ENCODE measurements around the gene SETBP1.

GRCh38 chr18:44789710-44790109 lies 109.0 kb downstream of the SETBP1 start:
- TF ChIP-seq CTCF (IDR thresholded peaks at IDR 0.05; ENCODE audit: insufficient read depth, low read depth, low read length): no peak
- no peak for TF ChIP-seq EZH2 (IDR thresholded peaks at IDR 0.05; ENCODE audit: insufficient read depth, low read length)

Measured in astrocyte (in vitro differentiated cells and primary cell).